Testis (tissue), 3 donors: Measurements from ENCODE around the gene C1QTNF12. TPM values are rescaled to one million over a fixed set of nuclear protein-coding genes. Genes with fewer than 3 reads are reported as not detected.

Experiments
- DNase-seq: peaks from one replicate; pipeline ENCODE4 v3.0.0-alpha.2; 2019
- H3K27ac ChIP-seq, 2 donors: fragments of 200-600 bp; sonication (generic); one replicate each; pipeline ENCODE4 v1.5.1; 2019
- H3K27me3 ChIP-seq: fragments of 200-600 bp; sonication (generic); one replicate; pipeline ENCODE4 v1.5.1; 2019
- H3K36me3 ChIP-seq: fragments of 200-600 bp; sonication (generic); one replicate; pipeline ENCODE4 v1.5.1; 2017; ENCODE audit warnings: low read depth; ENCODE audit errors: missing control alignments
- H3K4me1 ChIP-seq: fragments of 200-600 bp; sonication (generic); one replicate; pipeline ENCODE4 v1.5.1; 2019
- H3K4me3 ChIP-seq, 2 donors: fragments of 200-600 bp; sonication (generic); one replicate each; pipeline ENCODE4 v1.5.1; 2017 to 2019
- H3K9me3 ChIP-seq: fragments of 200-600 bp; sonication (generic); one replicate; pipeline ENCODE4 v1.5.1; 2017
- POLR2A ChIP-seq: fragments of 450-650 bp; IDR thresholded peaks from one replicate; pipeline ENCODE4 v1.6.1; 2017; ENCODE audit warnings: antibody characterized with exemption, mild to moderate bottlenecking, moderate library complexity
- WGBS, 2 donors: methylation state at CpG; one replicate each; pipeline ENCODE4 v1.1.5; 2018; 5-methylcytosine and 5-hydroxymethylcytosine counted together
- intact Hi-C: fragments of 100-400 bp; cut with DNase I; formaldehyde crosslinking; loops from one replicate; pipeline ENCODE4 v1.15.1; 2023; ENCODE audit warnings: low total_unique reads
- polyA plus RNA-seq: library from polyadenylated mRNA; stranded (reverse); fragments of 350-450 nt; fragmentation: Illumina TruSeq; extraction: RNeasy Lipid Tissue Mini Kit (QIAGEN cat#74804); gene quantifications from one replicate; pipeline ENCODE4 v1.2.3, GENCODE V29; 2014; ENCODE audit warnings: low read depth, low replicate concordance; ENCODE audit not compliant: insufficient read depth
- total RNA-seq, 2 donors: library from RNA; depleted of rRNA; stranded (reverse); fragments of >200 nt; gene quantifications; one replicate each; pipeline ENCODE4 v1.2.3, GENCODE V29; 2016
- TF ChIP-seq, protein P1 (sequence below), 3 experiments: fragments of 450-650 bp in 2 of 3; fragments of 200-600 bp in 1 of 3; sonication (generic) in 1 of 3; IDR thresholded peaks; one replicate each; pipeline ENCODE4 v1.5.1; 2016 to 2019; ENCODE audit warnings: antibody characterized with exemption in 3 of 3, mild to moderate bottlenecking in 2 of 3, moderate library complexity in 1 of 3

The C1QTNF12 gene
- total and polyA plus RNA-seq, 3 donors from 2014 or later: 2.7 to 7.7 (median 4.7) TPM

DNA sequence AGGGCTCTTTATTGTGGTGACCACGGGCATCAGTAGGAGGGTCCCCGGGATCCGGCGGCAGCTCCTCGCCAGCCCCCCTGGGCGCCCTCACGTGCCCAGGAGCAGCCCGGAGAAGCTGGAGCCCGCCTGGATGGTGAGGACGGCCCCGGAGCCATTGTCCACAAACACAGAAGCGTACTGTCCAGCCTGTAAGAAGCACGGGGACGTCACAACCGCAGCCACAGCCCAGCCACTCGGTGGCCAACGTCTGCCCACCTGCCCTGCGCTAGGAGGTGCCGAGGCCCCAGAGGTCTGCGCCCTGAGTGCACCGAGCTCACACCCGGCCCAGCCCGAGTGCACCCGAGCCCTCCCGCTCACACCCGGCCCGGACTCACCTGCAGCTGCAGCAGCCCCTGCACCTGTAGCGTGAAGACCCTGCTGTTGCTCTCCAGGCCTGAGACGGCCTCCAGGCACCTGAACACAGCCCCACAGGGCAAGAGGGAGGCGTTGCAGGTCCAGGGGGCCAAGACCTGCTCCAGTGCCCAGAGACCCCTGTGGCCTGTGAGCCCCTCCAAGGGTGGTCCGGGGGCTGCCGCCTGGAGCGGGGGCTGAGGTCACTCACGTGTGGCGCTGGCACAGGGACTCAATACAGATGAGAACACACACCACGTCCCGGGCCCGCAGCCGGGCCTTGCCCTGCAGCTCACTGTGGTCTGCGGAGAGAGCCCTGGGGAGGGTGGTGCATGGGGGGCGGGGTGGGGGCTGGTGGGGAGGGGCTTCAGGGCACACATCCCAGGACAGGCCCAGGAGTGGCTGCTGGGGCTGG lies 3.9 kb downstream of the C1QTNF12 start:
- TF ChIP-seq, protein P1, sequence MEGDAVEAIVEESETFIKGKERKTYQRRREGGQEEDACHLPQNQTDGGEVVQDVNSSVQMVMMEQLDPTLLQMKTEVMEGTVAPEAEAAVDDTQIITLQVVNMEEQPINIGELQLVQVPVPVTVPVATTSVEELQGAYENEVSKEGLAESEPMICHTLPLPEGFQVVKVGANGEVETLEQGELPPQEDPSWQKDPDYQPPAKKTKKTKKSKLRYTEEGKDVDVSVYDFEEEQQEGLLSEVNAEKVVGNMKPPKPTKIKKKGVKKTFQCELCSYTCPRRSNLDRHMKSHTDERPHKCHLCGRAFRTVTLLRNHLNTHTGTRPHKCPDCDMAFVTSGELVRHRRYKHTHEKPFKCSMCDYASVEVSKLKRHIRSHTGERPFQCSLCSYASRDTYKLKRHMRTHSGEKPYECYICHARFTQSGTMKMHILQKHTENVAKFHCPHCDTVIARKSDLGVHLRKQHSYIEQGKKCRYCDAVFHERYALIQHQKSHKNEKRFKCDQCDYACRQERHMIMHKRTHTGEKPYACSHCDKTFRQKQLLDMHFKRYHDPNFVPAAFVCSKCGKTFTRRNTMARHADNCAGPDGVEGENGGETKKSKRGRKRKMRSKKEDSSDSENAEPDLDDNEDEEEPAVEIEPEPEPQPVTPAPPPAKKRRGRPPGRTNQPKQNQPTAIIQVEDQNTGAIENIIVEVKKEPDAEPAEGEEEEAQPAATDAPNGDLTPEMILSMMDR (IDR thresholded peaks at IDR 0.05): no peak
- no peak for TF ChIP-seq POLR2A
- Histone ChIP-seq H3K36me3 (no peaks in the 10 kb centered on the region), H3K4me3 (no peak overlapping the region), H3K27me3 (no peaks in the 10 kb centered on the region), H3K4me1 (peaks cover 3% of the 10 kb centered on the region), H3K9me3 (no peaks in the 10 kb centered on the region), H3K27ac (no peak overlapping the region)
- intact Hi-C loops: loop anchor here (10.0 kb wide), 1 partner anchor 118 kb away; no protein-coding TSS in a partner anchor
- 93 to 100% methylated on average over 3 to 40 of the region's 41 CpGs for WGBS, 2 donors
- no peak for DNase-seq

DNA sequence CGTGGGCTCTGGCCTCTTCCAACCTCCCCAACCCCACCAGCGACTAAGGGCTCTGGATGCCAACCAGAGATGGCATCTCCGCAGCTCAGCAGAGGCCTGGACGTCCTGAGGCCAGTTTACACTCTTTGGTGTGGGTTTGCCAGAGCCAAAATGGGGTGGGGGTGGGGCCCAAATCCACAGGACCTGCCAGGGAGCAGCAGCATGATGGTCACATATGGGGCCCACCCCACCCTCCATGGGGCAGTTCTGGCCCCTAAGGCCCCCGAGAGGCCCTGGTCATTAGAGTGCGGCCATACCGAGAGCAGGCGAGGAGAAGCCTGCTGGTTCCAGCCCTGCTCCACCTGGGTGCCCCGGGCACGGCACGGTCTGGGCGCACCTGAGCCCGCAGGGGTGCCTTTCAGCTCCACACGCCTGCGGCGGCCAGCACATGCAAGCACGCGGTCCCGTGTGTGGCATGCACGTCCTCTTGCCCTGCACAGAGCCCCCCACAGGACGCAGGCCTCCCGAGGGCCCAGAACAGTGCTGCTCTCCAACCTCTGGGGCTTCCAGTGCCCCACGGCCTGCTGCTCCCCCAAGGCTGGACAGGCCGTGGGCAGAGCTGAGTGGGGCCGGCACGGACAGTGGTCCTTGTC lies 4.8 kb downstream of the C1QTNF12 start:
- no peak for DNase-seq
- Histone ChIP-seq H3K27ac (no peak overlapping the region), H3K9me3 (no peaks in the 10 kb centered on the region), H3K36me3 (no peaks in the 10 kb centered on the region), H3K4me1 (no peaks in the 10 kb centered on the region), H3K4me3 (no peak overlapping the region), H3K27me3 (no peaks in the 10 kb centered on the region)
- WGBS, 2 donors: 72 to 93% methylated on average over 4 to 26 of the region's 26 CpGs
- TF ChIP-seq POLR2A: no peak
- TF ChIP-seq, protein P1 (IDR thresholded peaks at IDR 0.05): no peak
- intact Hi-C loops: loop anchor here (10.0 kb wide), 1 partner anchor 117 kb away; no protein-coding TSS in a partner anchor

DNA sequence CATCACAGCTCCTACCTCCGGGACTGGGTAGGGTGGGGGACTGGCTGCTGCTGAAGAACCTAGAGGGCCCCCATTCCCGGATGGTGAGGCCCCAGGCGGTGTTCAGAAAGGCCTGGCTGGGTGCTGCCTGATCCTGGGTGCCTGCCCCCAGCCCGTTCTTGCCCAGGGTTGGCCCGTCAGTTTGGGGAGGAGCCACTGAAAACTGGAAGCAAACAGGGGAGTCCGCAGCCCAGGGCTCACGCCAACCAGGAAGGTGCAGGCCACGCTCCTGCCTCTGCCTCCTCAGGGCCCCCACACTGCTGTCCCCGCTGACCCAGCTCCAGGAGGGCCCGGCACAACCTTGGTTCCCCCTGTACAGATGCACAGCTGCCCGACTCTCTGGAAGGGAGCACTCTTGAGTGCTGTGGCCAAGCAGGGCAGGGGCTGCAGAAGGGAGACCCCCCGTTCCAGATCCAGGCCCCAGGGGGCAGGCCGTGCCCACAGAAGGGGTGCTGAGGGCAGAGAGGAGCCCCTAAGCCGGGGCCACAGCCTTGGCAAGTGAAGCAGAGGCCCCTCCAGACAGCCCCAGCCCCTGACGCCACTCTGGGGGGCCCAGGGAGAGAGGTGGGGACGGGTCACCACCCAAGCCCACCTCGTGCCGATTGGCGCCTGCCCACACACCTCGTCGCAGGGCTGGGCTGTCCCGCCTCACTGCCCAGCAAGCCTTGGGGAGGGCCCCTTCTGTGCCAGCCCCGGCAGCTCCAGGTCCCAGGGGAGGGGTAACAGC lies 5.5 kb downstream of the C1QTNF12 start:
- intact Hi-C loops: loop anchor here (10.0 kb wide), 1 partner anchor 116 kb away; no protein-coding TSS in a partner anchor
- no peak for TF ChIP-seq POLR2A
- TF ChIP-seq, protein P1 (IDR thresholded peaks at IDR 0.05): no peak

DNA sequence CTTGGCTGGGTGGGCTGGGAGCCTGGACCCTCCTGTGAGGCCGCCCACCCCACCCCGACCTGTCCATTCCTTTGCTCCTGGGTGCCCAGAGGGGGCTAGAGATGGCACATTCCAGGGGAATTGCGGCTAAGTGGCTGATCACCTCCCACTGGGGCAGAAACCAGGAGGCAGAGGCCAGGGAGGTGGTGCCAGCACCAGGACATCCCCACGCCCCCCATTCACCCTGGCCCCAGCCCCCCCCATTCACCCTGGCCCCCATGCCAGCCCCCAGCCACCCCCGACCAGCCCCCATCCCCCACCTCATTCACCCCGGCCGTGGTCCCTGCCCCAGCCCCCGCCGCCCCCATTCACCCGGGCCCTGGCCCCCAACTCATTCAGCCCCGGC lies 6.2 kb downstream of the C1QTNF12 start:
- no peaks in the 10 kb centered on the region for H3K27me3 ChIP-seq

More for the DNA sequence above, 5.5 kb downstream of the C1QTNF12 start:
- no peak for DNase-seq
- 44 to 68% methylated on average over 5 to 22 of the region's 23 CpGs for WGBS, 2 donors
- Histone ChIP-seq H3K9me3 (no peaks in the 10 kb centered on the region), H3K27me3 (no peaks in the 10 kb centered on the region), H3K4me3 (no peak overlapping the region), H3K27ac (no peak overlapping the region), H3K36me3 (no peaks in the 10 kb centered on the region), H3K4me1 (no peaks in the 10 kb centered on the region)

More for the DNA sequence above, 6.2 kb downstream of the C1QTNF12 start:
- TF ChIP-seq POLR2A: no peak
- intact Hi-C loops: loop anchor here (10.0 kb wide), 1 partner anchor 116 kb away; no protein-coding TSS in a partner anchor
- 57 to 76% methylated on average over 4 to 7 of the region's 11 CpGs for WGBS, 2 donors
- H3K27ac ChIP-seq: no peak overlapping the region
- H3K4me3 ChIP-seq: no peak overlapping the region
- H3K4me1 ChIP-seq: no peaks in the 10 kb centered on the region
- no peaks in the 10 kb centered on the region for H3K9me3 ChIP-seq
- DNase-seq: no peak
- H3K36me3 ChIP-seq: no peaks in the 10 kb centered on the region
